ENCODE results near the gene ACSF3. TPM values are rescaled to one million over a fixed set of nuclear protein-coding genes. Genes with fewer than 3 reads are reported as not detected.

Gene ACSF3
- total RNA-seq, 1 donor: 46.6 TPM

DNA sequence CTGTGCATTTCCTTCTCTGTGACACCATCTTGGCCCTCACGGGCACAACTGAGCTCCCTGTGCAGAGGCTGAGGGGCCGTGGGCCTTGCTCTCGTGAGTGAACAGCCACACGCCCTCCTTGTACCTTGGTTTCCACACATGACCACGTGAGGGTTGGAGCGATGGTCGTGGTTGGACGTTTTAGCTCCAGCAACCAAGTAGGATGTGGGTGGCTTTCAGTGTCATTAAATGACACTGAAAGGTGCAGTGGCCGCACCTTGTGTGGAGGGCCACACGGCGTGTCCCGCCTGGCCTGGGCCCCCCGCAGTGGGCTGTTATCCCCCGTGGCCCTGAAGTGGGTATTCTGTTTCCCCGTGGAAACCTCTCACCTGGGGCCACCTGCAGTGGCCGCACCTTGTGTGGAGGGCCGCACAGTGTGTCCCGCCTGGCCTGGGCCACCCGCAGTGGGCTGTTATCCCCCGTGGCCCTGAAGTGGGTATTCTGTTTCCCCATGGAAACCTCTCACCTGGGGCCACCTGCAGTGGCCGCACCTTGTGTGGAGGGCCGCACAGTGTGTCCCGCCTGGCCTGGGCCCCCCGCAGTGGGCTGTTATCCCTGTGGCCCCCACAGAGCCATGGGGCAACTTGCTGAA lies 28.2 kb downstream of the ACSF3 start:
- DNase-seq (ENCODE audit: low read depth in 2 of 3, low spot score in 2 of 3): no peak

GRCh38 chr16:89122322-89122851 lies 28.7 kb downstream of the ACSF3 start:
- DNase-seq (ENCODE audit: low read depth in 2 of 3, low spot score in 2 of 3): peak in 1 of 3 donors; percentile 36

- no peak for DNase-seq (ENCODE audit: low read depth in 2 of 3, low spot score in 2 of 3)
These were observed 29.6 kb downstream of the ACSF3 start for GRCh38 chr16:89123001-89123830.

DNA sequence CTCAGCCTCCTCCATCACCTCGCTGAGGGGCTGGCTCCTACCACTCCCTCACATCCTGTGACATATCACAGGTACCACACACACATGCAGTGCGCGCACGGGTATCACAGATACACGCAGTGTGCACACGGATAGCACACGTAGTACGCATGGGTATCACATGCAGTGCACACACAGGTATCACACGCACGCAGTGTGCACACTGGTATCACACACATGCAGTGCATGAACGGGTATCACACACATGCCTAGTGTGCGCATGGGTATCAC lies 30.1 kb downstream of the ACSF3 start:
- DNase-seq (ENCODE audit: low read depth in 2 of 3, low spot score in 2 of 3): no peak

- no peak for DNase-seq (ENCODE audit: low read depth in 2 of 3, low spot score in 2 of 3)
These were observed 35.7 kb downstream of the ACSF3 start for GRCh38 chr16:89129378-89129777.

DNA sequence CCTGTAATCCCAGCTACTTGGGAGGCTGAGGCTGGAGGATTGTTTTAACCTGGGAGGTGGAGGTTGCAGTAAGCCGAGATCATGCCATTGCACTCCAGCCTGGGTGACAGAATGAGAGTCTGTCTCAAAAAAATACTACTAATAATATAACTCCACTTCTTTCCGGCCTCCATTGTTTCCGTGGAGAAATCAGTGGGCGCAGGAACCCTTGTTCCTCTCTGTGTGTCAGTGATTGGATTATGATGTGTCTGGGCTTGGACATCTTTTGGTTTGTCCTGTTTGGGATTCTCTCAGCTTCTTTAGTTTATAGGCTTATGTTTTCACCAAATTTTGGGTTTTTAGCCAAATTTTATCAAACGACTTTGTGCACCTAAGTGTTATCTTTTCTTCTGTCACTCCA lies 36.8 kb downstream of the ACSF3 start:
- no peak for DNase-seq (ENCODE audit: low read depth in 2 of 3, low spot score in 2 of 3)

DNA sequence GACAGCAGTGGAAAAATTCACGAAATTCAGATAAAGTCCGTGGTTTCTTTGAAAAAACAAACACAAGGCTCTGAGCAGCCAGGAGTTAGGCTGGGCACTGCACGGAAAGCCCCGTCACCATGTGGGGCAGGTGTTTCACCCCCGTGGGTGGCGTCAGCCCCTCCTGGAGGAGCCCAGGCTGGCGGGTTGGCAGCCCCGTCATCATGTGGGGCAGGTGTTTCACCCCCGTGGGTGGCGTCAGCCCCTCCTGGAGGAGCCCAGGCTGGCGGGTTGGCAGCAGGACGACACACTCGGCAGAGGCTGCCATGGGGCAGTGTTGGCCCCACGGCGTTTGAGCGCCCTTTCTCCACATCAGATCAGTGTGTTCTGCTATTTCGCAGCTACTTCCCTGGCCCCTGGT lies 38.1 kb downstream of the ACSF3 start:
- no peak for DNase-seq (ENCODE audit: low read depth in 2 of 3, low spot score in 2 of 3)

DNA sequence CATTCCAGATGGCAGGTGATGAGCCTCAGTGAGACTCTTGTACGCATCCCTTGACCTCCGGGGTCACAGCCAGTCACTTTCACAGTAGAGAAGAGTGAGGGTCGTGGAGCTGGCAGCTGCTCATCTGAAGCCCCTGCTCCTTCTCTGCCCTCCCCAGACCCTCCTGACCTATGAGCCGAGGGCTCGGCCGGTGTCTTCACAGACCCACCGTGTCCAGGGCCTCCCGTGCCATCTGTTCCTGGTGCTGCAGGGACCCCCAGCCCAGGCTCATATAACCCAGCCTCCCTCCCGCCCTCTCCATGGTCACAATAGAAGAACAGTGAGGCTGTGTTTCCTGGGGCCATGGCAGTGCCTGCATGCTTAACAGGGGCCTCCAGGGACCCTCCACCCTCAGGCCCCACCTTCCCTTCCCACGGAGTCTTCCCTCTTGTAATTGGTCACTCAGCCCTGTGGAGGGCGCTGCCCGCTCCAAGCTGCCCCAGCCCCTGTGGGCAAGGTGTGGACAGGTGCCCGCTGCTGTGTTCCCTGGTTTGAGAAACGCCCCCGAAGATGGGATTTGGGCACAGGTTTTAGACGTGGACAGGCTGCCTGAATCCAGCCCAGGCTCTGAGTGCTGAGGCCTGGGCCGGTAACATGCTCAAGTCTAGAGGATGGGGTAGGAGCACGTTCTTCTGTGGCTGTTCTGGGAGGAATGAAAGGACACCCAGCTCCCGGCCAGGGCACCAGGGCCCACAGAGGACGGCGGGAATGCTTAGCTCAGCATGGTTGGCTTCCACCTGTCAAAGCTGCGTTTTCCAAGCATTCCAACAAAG lies 38.7 kb downstream of the ACSF3 start:
- no peak for DNase-seq (ENCODE audit: low read depth in 2 of 3, low spot score in 2 of 3)

DNA sequence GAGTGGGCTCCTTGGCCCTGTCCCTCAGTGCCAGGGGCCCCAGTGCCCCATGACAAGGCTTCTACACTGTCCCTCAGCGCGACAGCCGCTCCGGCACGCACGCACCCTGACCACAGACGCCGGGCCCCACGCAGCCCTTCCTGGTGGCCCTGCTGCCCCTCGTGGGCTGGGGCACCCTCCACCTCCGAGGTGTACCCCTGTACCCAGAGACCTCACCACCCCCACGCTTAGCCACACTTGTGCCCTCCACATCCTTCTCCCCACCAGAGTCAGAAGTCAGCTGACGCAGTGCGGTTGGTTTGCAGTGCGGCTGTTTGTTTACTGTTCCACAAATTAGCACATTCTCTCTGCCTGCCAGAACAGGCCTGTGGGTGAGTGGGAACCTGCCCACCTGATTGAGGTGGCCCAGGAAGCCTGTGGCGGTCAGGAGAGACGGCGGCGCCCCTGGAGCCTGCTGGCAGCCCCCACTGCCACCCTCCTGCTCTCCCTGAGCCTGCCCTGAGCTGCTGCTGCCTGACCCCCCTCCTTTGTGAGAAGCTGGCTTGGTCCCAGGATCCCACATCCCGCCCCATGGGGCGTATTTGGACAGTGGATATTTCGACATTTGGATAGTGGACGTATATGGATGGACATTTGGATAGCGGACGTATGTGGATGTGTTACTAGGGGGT lies 39.9 kb downstream of the ACSF3 start:
- DNase-seq (ENCODE audit: low read depth in 2 of 3, low spot score in 2 of 3): no peak

- no peak for DNase-seq (ENCODE audit: low read depth in 2 of 3, low spot score in 2 of 3)
These were observed 40.6 kb downstream of the ACSF3 start for GRCh38 chr16:89134269-89134668.

GRCh38 chr16:89135166-89135565 lies 41.5 kb downstream of the ACSF3 start:
- DNase-seq (ENCODE audit: low read depth in 2 of 3, low spot score in 2 of 3): no peak

GRCh38 chr16:89135971-89136765 lies 42.5 kb downstream of the ACSF3 start:
- DNase-seq (ENCODE audit: low read depth in 2 of 3, low spot score in 2 of 3): no peak

DNA sequence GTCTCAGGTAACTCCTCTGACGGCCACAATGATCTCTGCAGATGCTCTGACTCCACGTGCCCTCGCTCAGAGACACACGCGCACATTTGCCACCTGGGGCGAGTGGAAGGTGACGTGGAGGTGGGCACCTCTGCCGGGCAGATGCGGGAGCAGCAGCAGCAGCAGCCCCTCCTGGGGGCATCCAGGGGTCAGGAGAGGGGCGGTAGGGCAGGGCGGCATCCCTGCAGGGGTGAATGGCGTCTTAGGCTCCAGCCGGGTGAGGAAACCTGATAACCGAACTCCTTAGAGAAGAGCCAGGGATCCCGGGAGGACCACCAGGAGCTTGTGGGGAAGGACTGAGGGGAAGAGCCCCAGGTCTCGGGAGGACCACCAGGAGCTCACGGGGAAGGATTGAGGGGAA lies 43.3 kb downstream of the ACSF3 start:
- no peak for DNase-seq (ENCODE audit: low read depth in 2 of 3, low spot score in 2 of 3)

GRCh38 chr16:89137666-89138512 lies 44.2 kb downstream of the ACSF3 start:
- no peak for DNase-seq (ENCODE audit: low read depth in 2 of 3, low spot score in 2 of 3)

DNA sequence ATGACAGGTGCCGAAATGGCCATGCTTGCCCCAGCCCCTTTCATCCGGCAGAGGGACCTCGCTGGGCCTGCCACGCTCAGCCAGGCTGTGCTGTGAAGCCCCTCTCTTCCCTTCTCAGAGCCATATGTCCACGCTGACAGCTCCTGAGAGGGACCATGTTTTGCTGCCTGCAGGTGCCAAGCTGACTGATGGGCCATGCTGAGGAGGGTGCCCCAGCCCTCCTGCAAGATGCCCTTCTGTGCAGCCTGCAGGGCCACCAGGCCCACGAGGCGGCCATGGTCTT lies 44.8 kb downstream of the ACSF3 start:
- DNase-seq (ENCODE audit: low read depth in 2 of 3, low spot score in 2 of 3): no peak

GRCh38 chr16:89138843-89139520 lies 45.3 kb downstream of the ACSF3 start:
- no peak for DNase-seq (ENCODE audit: low read depth in 2 of 3, low spot score in 2 of 3)

DNA sequence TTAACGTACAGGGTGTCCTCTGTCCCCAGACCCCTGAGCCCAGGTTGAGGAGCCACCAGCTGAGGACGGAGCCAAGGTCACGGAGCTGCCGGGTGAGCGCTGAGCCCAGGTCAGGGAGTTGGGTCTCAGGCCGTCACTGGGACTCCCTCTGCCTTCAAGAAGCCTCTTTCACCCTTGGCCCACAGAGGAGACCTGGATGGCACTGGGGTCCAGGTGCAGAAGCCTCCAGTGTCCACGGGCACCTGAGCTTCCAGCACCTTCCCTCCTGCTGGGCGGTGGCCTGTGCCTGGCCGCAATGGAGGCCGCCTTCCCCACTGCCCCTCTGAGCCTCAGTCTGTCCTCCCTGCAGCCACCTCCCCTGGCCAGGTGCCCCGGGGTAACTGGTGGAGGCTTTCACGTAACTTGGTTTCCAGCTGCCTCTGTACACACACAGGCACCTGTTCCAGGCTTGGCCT lies 46.3 kb downstream of the ACSF3 start:
- DNase-seq (ENCODE audit: low read depth in 2 of 3, low spot score in 2 of 3): no peak

- DNase-seq (ENCODE audit: low read depth in 2 of 3, low spot score in 2 of 3): no peak
These were observed 46.7 kb downstream of the ACSF3 start for GRCh38 chr16:89140401-89140800.
